Motor neuron (in vitro differentiated cells): Measurements from ENCODE around the gene RCAN2. TPM values are rescaled to one million over a fixed set of nuclear protein-coding genes. Genes with fewer than 3 reads are reported as not detected.

Experiments
- ATAC-seq, 8 experiments: fragments of 200-7000 bp; cut with Tn5 transposase; replicated peaks in 6 of 8; 2 replicates each; pipeline ENCODE4 v1.8.0; 2021; ENCODE audit warnings: mild to moderate bottlenecking in 8 of 8, moderate library complexity in 8 of 8
- H3K27ac ChIP-seq, 2 donors: fragments of 250-450 bp; sonication (Bioruptor Pico); 2 replicates each; pipeline ENCODE4 v1.9.0; 2021; ENCODE audit warnings: antibody characterized with exemption in 2 of 2, mild to moderate bottlenecking in 2 of 2, moderate library complexity in 1 of 2
- H3K4me1 ChIP-seq, 2 donors: fragments of 250-450 bp; sonication (Bioruptor Pico); replicated peaks in 1 of 2; 2 replicates each; pipeline ENCODE4 v1.6.1; 2021; ENCODE audit warnings: antibody characterized with exemption in 2 of 2, mild to moderate bottlenecking in 2 of 2, moderate library complexity in 1 of 2
- H3K4me3 ChIP-seq, 5 donors: fragments of 250-450 bp; sonication (Bioruptor Pico); 2 replicates each; pipeline ENCODE4 v1.9.0; 2021; ENCODE audit warnings: antibody characterized with exemption in 5 of 5, mild to moderate bottlenecking in 5 of 5, moderate library complexity in 4 of 5
- WGBS, 10 experiments: fragments of 450-650 bp; shearing (Covaris generic); methylation state at CpG; one replicate each; pipeline ENCODE4 v1.0.0; 2022; 5-methylcytosine and 5-hydroxymethylcytosine counted together
- in situ Hi-C, 9 experiments: fragments of 400-800 bp; cut with MboI; loops; one replicate each; pipeline ENCODE4 v1.15.0; 2021; ENCODE audit warnings: low sequenced_read_pairs in 9 of 9, low pct_unique_long_range_greater_than_20kb in 2 of 9; ENCODE audit not compliant: unreplicated experiment in 9 of 9
- total RNA-seq, 8 experiments: library from RNA; unstranded; fragments of 300-600 nt; gene quantifications; 2 replicates each; pipeline versions ENCODE4 v1.2.3 to v1.2.4, GENCODE V29; 2022

The RCAN2 gene
- total RNA-seq, 8 experiments from 2014 or later: 0.27 to 104 (median 24.0) TPM; not detected in 1

GRCh38 chr6:46279874-46280273, 211.4 kb downstream of the RCAN2 start:
- H3K27ac ChIP-seq: no peak overlapping the region
- H3K4me3 ChIP-seq: no peak overlapping the region
- in situ Hi-C loops: no loop called here
- no peak for ATAC-seq
- H3K4me1 ChIP-seq: no peaks in the 10 kb centered on the region

DNA sequence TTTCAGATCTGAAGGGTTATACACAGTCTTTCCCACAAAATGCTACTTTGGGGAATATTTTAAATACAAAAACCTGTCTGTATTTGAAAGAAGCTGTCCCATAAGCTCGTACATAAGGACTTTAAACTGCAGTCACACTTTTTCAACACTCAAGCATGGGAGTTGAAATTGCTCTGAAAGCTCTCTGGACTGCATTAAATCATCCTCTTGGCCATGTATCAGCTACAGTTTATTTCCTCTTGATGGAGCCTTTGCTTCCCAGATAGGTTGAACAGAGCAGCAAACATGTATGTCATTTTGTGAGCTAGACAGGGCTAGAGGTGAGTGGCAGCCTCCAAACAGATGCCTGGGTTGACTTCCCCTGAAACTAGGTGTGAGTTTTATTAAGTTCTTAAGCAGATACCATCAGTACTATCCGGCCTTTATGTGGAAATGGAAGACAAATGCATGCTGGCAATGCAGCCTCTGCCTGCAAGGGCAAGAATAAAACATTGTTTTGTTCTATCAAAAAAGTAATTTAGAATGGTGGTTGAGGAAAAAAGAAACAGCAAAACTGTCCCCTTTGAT, 214.6 kb downstream of the RCAN2 start:
- Histone ChIP-seq H3K4me1 (no peaks in the 10 kb centered on the region), H3K27ac (no peak overlapping the region), H3K4me3 (no peak overlapping the region)
- no peak for ATAC-seq
- in situ Hi-C loops: no loop called here
- WGBS, 10 experiments: 0 to 84% (median 55%) methylated on average over 1 to 2 of the region's 2 CpGs; no CpG with 5 or more reads in 1 of the 10 experiments

GRCh38 chr6:46274502-46274901, 216.7 kb downstream of the RCAN2 start:
- 33 to 100% (median 80%) methylated on average over 1 of the region's 2 CpGs; no CpG with 5 or more reads in 4 of the 10 experiments for WGBS, 10 experiments
- Histone ChIP-seq H3K27ac (no peak overlapping the region), H3K4me3 (no peak overlapping the region), H3K4me1 (no peaks in the 10 kb centered on the region)
- no peak for ATAC-seq
- in situ Hi-C loops: no loop called here

DNA sequence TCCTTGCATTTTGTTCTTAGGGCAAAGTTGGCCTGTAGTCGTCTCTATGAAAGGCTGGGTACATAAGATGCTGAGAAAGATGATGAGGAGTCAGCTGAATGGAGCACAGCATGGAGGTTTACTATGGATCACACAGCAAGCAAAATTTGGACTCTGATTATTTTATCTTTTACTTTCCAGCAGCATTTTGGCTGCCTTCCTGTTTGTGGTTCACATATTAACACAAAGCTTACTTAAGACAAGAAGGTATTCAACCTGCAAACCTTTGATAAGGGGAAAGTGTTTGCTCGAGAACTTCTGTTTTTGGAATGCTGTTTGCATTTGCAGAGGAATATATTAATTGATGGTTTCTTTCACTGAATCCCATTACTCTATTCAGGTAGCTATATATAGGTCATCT, 217.3 kb downstream of the RCAN2 start:
- H3K4me3 ChIP-seq: no peak overlapping the region
- H3K4me1 ChIP-seq: no peaks in the 10 kb centered on the region
- no peak overlapping the region for H3K27ac ChIP-seq
- no peak for ATAC-seq
- in situ Hi-C loops: no loop called here
- WGBS, 10 experiments: 21 to 90% (median 63%) methylated on average over 1 to 2 of the region's 2 CpGs

- no peak for ATAC-seq
- in situ Hi-C loops: no loop called here
- Histone ChIP-seq H3K4me3 (no peak overlapping the region), H3K4me1 (no peaks in the 10 kb centered on the region), H3K27ac (no peak overlapping the region)
- 61 to 100% (median 89%) methylated on average over 1 to 3 of the region's 3 CpGs; no CpG with 5 or more reads in 1 of the 10 experiments for WGBS, 10 experiments
Measured at GRCh38 chr6:46271728-46272127, 219.5 kb downstream of the RCAN2 start.

DNA sequence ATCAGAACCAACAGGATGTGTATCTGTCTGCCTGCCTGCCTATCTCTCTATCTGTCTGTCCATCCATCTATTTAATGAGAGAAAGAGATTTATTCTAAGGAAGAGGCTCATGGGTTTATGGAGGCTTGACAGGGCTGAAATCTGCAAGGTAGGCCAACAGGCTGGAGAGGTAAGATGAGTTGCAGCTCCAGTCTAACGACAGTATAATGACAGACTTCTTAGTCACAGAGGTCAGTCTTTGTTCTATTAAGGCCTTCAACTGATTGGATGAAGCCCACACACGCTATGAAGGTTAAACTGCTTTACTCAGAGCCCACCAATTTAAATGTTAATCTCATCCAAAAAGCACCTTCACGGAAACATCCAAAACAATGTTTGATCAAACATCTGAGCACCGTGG, 220.1 kb downstream of the RCAN2 start:
- WGBS, 10 experiments: 33 to 93% (median 72%) methylated on average over 1 to 4 of the region's 4 CpGs; no CpG with 5 or more reads in 4 of the 10 experiments
- no peak for ATAC-seq
- Histone ChIP-seq H3K4me3 (no peak overlapping the region), H3K27ac (no peak overlapping the region), H3K4me1 (no peaks in the 10 kb centered on the region)
- in situ Hi-C loops: no loop called here

GRCh38 chr6:46270336-46270735, 220.9 kb downstream of the RCAN2 start:
- peak in 3 of 8 experiments; percentile 42 to 65 (median 62) for ATAC-seq
- no peak overlapping the region for H3K4me3 ChIP-seq
- in situ Hi-C loops: no loop called here
- 0 to 100% (median 73%) methylated on average over 1 to 6 of the region's 7 CpGs; no CpG with 5 or more reads in 3 of the 10 experiments for WGBS, 10 experiments
- no peak overlapping the region for H3K27ac ChIP-seq
- H3K4me1 ChIP-seq: no peaks in the 10 kb centered on the region

- no peaks in the 10 kb centered on the region for H3K4me1 ChIP-seq
- in situ Hi-C loops: no loop called here
- no peak overlapping the region for H3K27ac ChIP-seq
- 33 to 100% (median 85%) methylated on average over 1 to 4 of the region's 5 CpGs; no CpG with 5 or more reads in 2 of the 10 experiments for WGBS, 10 experiments
- no peak overlapping the region for H3K4me3 ChIP-seq
- ATAC-seq: no peak
Measured at GRCh38 chr6:46269447-46270229, 221.6 kb downstream of the RCAN2 start.

GRCh38 chr6:46267515-46267914, 223.7 kb downstream of the RCAN2 start:
- WGBS, 10 experiments: 38 to 83% (median 64%) methylated on average over 2 to 3 of the region's 3 CpGs
- Histone ChIP-seq H3K4me1 (no peaks in the 10 kb centered on the region), H3K27ac (no peak overlapping the region), H3K4me3 (no peak overlapping the region)
- ATAC-seq: no peak
- in situ Hi-C loops: no loop called here

- in situ Hi-C loops: no loop called here
- Histone ChIP-seq H3K4me3 (no peak overlapping the region), H3K4me1 (no peaks in the 10 kb centered on the region), H3K27ac (no peak overlapping the region)
- 18 to 86% (median 60%) methylated on average over 1 to 2 of the region's 2 CpGs; no CpG with 5 or more reads in 5 of the 10 experiments for WGBS, 10 experiments
- peak in 2 of 8 experiments; percentile 45 to 92 for ATAC-seq
Measured at GRCh38 chr6:46265373-46265772, 225.9 kb downstream of the RCAN2 start.

DNA sequence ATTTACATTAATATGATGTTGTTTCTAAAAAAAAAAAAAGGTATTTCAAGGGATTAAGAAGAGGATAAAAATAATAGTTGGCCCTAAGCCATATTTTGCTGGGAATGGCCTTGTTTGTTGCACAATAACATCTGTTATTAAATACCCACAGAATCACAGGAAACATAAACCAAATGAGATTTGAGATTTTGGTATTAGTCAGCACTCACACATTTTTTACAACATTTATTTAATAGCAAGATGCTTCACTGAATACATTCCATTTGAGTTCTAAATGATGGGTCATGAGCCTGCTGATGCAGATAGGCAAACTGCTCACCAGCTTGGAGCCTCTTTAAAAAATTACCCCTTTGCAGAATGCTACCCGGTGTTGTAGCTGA, 227.6 kb downstream of the RCAN2 start:
- peak in 3 of 8 experiments; percentile 36 to 78 (median 77) for ATAC-seq
- WGBS, 10 experiments: 0 to 100% (median 86%) methylated on average over 1 of the region's 1 CpG; no CpG with 5 or more reads in 3 of the 10 experiments
- H3K4me1 ChIP-seq: no peaks in the 10 kb centered on the region
- in situ Hi-C loops: no loop called here
- no peak overlapping the region for H3K4me3 ChIP-seq
- no peak overlapping the region for H3K27ac ChIP-seq

GRCh38 chr6:46262928-46263706, 228.1 kb downstream of the RCAN2 start:
- no peak overlapping the region for H3K4me3 ChIP-seq
- peak in 2 of 8 experiments; percentile 20 to 49 for ATAC-seq
- no peaks in the 10 kb centered on the region for H3K4me1 ChIP-seq
- in situ Hi-C loops: no loop called here
- 0 to 100% (median 92%) methylated on average over 2 of the region's 2 CpGs; no CpG with 5 or more reads in 6 of the 10 experiments for WGBS, 10 experiments
- H3K27ac ChIP-seq: no peak overlapping the region

DNA sequence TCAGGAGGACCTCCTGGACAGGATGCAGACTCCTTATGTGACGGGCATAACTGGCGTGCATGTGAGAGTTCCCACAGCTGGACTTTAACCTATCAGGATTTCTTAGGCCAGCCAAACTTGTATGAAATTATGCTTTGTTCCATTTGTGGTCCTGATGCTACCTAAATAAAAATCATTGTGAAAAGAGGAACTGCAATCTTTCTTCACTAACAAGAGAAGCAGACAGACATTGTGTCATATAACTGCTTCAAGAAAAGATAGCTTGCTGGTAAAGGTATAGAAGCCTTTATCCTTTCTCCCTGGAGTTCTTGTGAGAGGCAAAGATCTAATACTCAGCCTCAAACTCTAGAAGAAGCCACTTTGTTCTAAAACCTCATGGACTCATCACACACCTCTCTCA, 233.0 kb downstream of the RCAN2 start:
- 30 to 100% (median 83%) methylated on average over 2 of the region's 2 CpGs; no CpG with 5 or more reads in 3 of the 10 experiments for WGBS, 10 experiments
- Histone ChIP-seq H3K4me3 (no peak overlapping the region), H3K27ac (no peak overlapping the region), H3K4me1 (no peaks in the 10 kb centered on the region)
- no peak for ATAC-seq
- in situ Hi-C loops: no loop called here
